HPDE6-E6E7 (cell line): ENCODE results near the gene CDH3.

Experiments
- DNase-seq: peaks from one replicate; pipeline ENCODE4 v3.0.0; 2011; ENCODE audit warnings: missing footprints; ENCODE audit errors: extremely low spot score

CDH3 gene

DNA sequence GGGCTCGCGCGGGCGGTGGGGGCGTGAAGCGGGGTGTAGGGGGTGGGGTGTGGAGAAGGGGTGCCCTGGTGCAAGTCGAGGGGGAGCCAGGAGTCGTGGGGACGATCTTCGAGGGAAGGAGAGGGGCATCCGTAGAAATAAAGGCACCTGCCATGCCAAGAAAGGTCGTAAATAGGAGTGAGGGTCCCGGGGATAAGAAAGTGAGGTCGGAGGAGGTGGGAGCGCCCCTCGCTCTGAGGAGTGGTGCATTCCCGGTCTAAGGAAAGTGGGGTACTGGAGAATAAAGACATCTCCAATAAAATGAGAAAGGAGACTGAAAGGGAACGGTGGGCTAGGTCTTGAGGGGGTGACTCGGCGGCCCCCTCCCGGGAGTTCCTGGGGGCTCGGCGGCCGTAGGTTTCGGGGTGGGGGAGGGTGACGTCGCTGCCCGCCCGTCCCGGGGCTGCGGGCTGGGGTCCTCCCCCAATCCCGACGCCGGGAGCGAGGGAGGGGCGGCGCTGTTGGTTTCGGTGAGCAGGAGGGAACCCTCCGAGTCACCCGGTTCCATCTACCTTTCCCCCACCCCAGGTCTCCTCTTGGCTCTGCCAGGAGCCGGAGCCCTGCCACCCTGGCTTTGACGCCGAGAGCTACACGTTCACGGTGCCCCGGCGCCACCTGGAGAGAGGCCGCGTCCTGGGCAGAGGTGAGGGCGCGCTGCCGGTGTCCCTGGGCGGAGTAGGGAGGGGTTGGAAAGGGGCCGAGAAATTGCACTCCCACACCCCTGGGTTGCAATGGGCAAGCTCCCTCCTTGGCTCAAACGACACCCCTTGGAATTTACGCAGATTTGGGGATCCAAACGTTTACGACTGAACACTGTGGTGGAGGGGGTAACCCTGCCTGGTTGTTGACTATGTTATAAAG, 92.9 kb downstream of the CDH3 start:
- DNase-seq, result no peak

DNA sequence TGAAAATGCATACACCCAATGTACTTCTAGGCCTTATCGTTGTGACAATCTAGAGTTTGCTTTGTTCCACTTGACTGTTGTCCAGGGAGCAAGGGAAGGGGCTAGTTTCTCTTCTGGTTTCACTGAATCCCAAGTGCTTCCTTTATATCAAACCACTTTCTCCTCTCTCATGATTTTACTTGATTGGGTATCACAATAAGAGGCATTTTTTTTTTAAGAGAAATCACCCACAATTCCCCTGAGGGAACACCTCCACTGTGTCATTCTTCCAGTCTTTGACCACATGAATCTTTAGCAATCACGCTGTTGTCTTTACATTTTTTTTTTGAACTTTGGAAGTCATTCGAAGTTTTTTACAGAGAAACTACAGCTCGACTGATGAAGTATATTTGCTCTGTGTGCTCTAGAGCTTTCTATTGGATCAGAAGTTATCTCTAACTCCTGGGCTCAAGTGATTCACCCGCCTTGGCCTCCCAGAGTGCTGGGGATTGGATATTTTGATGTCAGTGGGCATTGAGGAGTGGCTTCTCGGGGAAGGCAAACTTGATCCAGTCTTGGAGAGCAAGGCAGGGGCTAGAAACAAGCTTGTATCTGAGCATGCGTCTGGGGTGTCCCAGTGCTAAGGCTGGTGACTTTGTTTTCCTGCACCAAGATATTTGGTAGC, 95.0 kb downstream of the CDH3 start:
- DNase-seq, result no peak

DNA sequence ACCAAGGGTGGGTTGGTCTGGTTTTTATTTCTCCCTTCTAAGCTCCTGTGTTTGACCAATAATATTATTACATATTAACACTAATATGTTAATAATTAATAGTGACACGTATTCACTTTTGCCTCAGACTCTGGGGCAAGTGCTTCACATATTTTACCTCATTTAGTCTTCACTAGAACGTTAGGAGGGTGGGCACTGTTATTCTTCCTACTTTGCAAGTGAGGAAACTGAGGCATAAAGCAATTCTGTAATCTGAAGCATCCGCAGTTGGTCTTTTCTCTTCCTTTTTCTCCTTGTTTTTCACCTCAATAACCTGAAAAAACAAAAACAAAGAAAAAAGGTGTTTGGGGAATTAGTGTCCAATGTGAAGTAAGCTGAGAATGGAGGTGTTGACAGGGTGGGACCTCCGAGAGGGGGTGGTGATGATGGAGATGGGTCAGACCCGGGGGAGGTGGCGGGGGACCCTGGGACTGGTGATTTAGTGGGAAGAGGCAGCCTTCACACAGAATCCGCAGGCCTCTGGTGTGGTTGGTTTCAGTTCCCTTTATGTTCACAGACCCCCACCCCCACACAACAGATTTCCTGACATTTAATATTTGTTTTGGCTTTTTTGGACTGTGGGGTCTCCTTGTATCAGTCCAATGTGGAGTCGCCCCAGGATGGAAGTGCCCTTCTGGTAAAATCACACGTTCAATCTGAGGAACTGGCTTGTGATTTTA, 95.7 kb downstream of the CDH3 start:
- no peak for DNase-seq

DNA sequence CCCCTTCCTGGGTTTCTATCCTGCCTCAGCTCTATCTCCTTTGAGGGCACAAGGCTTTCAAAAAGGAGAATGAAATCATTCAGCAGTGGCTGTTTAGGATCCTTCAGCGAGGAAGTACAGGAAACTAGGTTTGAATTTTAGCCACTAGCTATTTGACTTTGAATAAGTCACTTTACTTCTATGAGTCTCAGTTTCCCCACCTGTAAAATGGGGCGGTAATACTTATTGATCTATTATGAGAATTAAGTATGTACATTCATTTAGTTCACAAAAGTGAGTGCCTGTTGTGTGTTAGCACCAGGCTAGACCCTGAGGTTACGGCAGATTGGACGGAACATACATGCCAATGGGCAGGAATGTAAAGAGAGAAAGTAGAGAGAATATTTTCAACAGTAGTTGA, 98.6 kb downstream of the CDH3 start:
- no peak for DNase-seq

DNA sequence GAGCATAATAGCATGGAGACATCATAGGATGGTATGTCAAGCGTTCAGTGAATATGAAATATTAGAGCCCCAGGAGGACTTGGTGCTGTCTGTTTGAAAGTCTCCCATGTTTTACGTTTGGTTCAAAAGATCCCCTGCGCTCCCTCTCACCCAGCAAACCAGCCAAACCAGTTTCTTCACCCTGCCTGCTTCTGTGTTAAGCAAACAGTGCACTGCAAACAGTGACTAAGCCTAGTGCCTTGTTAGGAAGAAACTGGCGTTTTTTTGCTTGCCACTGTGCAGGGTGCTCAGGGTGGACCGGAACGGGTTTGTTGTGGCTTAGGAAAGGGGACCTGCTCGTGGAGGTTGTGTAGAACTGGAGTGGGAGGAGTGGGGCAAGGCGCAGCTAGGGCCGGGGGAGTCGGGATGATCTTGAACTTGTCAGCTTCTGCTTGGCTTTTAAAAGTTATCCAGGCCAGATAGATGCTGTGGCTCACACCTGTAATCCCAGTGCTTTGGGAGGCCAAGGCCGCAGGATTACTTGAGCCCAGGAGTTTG, 99.7 kb downstream of the CDH3 start:
- peak; percentile 82 for DNase-seq

DNA sequence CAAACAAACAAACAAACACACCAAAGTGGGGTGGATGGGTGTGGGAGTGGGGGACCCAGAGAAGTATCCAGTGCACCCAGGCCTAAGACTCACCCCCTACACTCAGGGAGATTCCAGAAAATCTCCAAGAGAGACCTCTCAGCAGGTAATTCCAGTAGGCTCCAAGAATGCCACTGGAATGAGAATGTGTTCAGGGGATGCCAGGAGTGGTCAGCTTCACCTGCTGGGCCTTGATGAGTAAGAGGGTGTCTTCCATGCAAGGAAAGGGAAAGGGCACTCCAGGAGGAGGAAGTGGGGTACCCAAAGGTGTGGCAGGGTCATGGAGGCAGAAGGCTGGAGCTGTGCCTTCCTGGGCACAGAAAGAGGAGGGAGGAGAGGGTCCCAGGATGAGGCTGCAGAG, 101.8 kb downstream of the CDH3 start:
- DNase-seq, result no peak

DNA sequence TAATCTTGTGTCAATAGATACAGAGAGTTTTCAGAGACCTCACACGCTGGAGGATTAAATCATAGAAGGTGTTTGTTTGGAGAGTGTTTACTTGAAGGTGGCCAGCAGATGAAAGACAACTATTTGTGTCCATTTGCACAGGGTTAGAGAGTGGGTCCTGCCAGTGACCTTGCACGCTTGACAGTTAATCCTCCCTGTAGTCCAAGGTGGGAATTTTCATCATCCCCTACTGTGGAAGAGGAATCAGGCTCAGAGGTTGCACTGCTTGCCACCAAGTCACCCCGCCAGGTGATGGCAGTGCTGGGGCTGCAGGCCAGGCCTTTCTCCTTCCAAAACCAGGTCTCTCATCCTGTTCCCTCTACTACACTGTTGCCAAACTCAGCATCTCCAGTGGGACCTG, 104.3 kb downstream of the CDH3 start:
- no peak for DNase-seq
